Keratinocyte (primary cell): ENCODE results near the gene SLC9A7. TPM values are rescaled to one million over a fixed set of nuclear protein-coding genes. Genes with fewer than 3 reads are reported as not detected.

Experiments
- DNase-seq: peaks from one replicate; pipeline ENCODE4 v3.0.0-alpha.2; 2011; ENCODE audit warnings: low read depth, missing footprints, low spot score
- FAIRE-seq: peaks from 2 replicates; lab custom pipeline; 2011; peaks lifted over from hg19 to GRCh38; lab: Jason Lieb, UNC
- H2AFZ ChIP-seq: 2 replicates; pipeline ENCODE4 v1.6.0; 2012; ENCODE audit warnings: low read length, control low read depth, inconsistent platforms; ENCODE audit not compliant: control insufficient read depth
- H3K27ac ChIP-seq: 2 replicates; pipeline ENCODE4 v1.5.1; 2011; ENCODE audit warnings: low read length; ENCODE audit not compliant: control insufficient read depth, insufficient read depth
- H3K27me3 ChIP-seq: 3 replicates; pipeline ENCODE4 v1.6.0; 2011; ENCODE audit warnings: low read length; ENCODE audit not compliant: control insufficient read depth, insufficient read depth; ENCODE audit errors: extremely low read depth
- H3K36me3 ChIP-seq, 2 experiments: 2 replicates in 1 of 2; 3 replicates in 1 of 2; pipeline ENCODE4 v1.5.1; 2011; ENCODE audit warnings: low read length in 2 of 2, mild to moderate bottlenecking in 1 of 2; ENCODE audit not compliant: control insufficient read depth in 2 of 2, insufficient read depth in 2 of 2; ENCODE audit errors: extremely low read depth in 1 of 2
- H3K4me1 ChIP-seq: 3 replicates; pipeline ENCODE4 v1.5.1; 2011; ENCODE audit warnings: low read length; ENCODE audit not compliant: control insufficient read depth, insufficient read depth; ENCODE audit errors: extremely low read depth
- H3K4me2 ChIP-seq: 3 replicates; pipeline ENCODE4 v1.6.0; 2011; ENCODE audit warnings: low read depth, low read length; ENCODE audit not compliant: control insufficient read depth, insufficient read depth; ENCODE audit errors: extremely low read depth
- H3K4me3 ChIP-seq, 3 experiments: fragments of 200-600 bp in 1 of 3; sonication (generic) in 1 of 3; 2 replicates in 2 of 3; 3 replicates in 1 of 3; pipeline ENCODE4 v1.5.1; 2011 to 2016; ENCODE audit warnings: low read length in 3 of 3, mild to moderate bottlenecking in 3 of 3, control low read depth in 2 of 3, inconsistent platforms in 1 of 3, low read depth in 1 of 3, mixed read lengths in 1 of 3, mixed run types in 1 of 3, moderate library complexity in 1 of 3; ENCODE audit not compliant: control insufficient read depth in 2 of 3, insufficient read depth in 2 of 3; ENCODE audit errors: extremely low read depth in 1 of 3
- H3K79me2 ChIP-seq: 2 replicates; pipeline ENCODE4 v1.6.0; 2012; ENCODE audit warnings: low read length; ENCODE audit not compliant: control insufficient read depth, insufficient read depth
- H3K9ac ChIP-seq: 3 replicates; pipeline ENCODE4 v1.6.0; 2011; ENCODE audit warnings: low read length; ENCODE audit not compliant: control insufficient read depth, insufficient read depth; ENCODE audit errors: extremely low read depth
- H3K9me1 ChIP-seq: 3 replicates; pipeline ENCODE4 v1.6.0; 2011; ENCODE audit warnings: low read length; ENCODE audit not compliant: control insufficient read depth, insufficient read depth; ENCODE audit errors: extremely low read depth
- H3K9me3 ChIP-seq: 2 replicates; pipeline ENCODE4 v1.5.1; 2012; ENCODE audit warnings: low read depth, low read length; ENCODE audit not compliant: control insufficient read depth
- H4K20me1 ChIP-seq: 3 replicates; pipeline ENCODE4 v1.6.0; 2011; ENCODE audit warnings: low read length; ENCODE audit not compliant: control insufficient read depth, insufficient read depth; ENCODE audit errors: extremely low read depth
- CTCF ChIP-seq, 3 experiments: IDR thresholded peaks in 1 of 3; conservative IDR thresholded peaks in 1 of 3; optimal IDR thresholded peaks in 1 of 3; 2 replicates in 2 of 3; 3 replicates in 1 of 3; pipeline versions ENCODE3 to v1.5.1; 2011; ENCODE audit warnings: low read length in 3 of 3, mild to moderate bottlenecking in 3 of 3, moderate library complexity in 2 of 3, control low read depth in 1 of 3, inconsistent platforms in 1 of 3; ENCODE audit not compliant: insufficient read depth in 2 of 3; ENCODE audit errors: extremely low read depth in 1 of 3
- EZH2 ChIP-seq: IDR thresholded peaks from one replicate; pipeline ENCODE4 v1.6.1; 2012; ENCODE audit warnings: inconsistent platforms, mild to moderate bottlenecking, low read length, moderate library complexity
- dilution Hi-C: fragments of 300-500 bp; cut with MboI; formaldehyde crosslinking; loops from one replicate; pipeline ENCODE4 v1.7.0; 2020; ENCODE audit warnings: low sequenced_read_pairs; ENCODE audit not compliant: extremely low pct_ligation_motif_present
- polyA plus RNA-seq, 5 experiments: library from polyadenylated mRNA; depleted of rRNA in 3 of 5; stranded (reverse) in 3 of 5; stranded (forward) in 1 of 5; unstranded in 1 of 5; fragments of >200 nt; gene quantifications; 1 replicate in 1 of 5; 2 replicates in 3 of 5; 3 replicates in 1 of 5; pipeline versions ENCODE4 v1.2.1 to v1.2.3, GENCODE V29; 2011 to 2012; ENCODE audit warnings: missing spikeins in 2 of 5, low read depth in 1 of 5, low replicate concordance in 1 of 5

Gene SLC9A7
- polyA plus RNA-seq, 1 donor (not counting 4 experiments of a cell fraction or from before 2014, with no cell fraction given) = 8.1 TPM

GRCh38 chrX:46579250-46579649 is 179.7 kb downstream of the SLC9A7 start:
- dilution Hi-C loops = no loop called here
- no peaks in the 10 kb centered on the region for H3K27me3 ChIP-seq
- no peaks in the 10 kb centered on the region for H3K36me3 ChIP-seq
- TF ChIP-seq CTCF (optimal IDR thresholded peaks at IDR 0.05 in 1 of 3, IDR thresholded peaks at IDR 0.05 in 1 of 3, conservative IDR thresholded peaks at IDR 0.05 in 1 of 3; ENCODE audit: extremely low read depth in 1 of 3, insufficient read depth in 2 of 3, low read length in 3 of 3) (no peak), EZH2 (no peak)
- H3K9me3 ChIP-seq = no peaks in the 10 kb centered on the region
- H3K9me1 ChIP-seq = no peaks in the 10 kb centered on the region
- H2AFZ ChIP-seq = no peak overlapping the region
- no peak overlapping the region for H3K27ac ChIP-seq
- no peaks in the 10 kb centered on the region for H4K20me1 ChIP-seq
- H3K4me1 ChIP-seq = peaks cover 25% of the 10 kb centered on the region
- no peaks in the 10 kb centered on the region for H3K79me2 ChIP-seq
- DNase-seq (no peak), FAIRE-seq (no peak)
- H3K9ac ChIP-seq = no peak overlapping the region
- H3K4me2 ChIP-seq = no peak overlapping the region
- H3K4me3 ChIP-seq = no peak overlapping the region

GRCh38 chrX:46577221-46578005 is 181.5 kb downstream of the SLC9A7 start:
- no peaks in the 10 kb centered on the region for H3K9me3 ChIP-seq
- no peak overlapping the region for H2AFZ ChIP-seq
- no peak overlapping the region for H3K4me2 ChIP-seq
- no peak for DNase-seq
- no peaks in the 10 kb centered on the region for H3K27me3 ChIP-seq
- H3K27ac ChIP-seq = no peak overlapping the region
- H3K9ac ChIP-seq = no peak overlapping the region
- no peaks in the 10 kb centered on the region for H3K79me2 ChIP-seq
- peaks cover 13% of the 10 kb centered on the region for H3K4me1 ChIP-seq
- dilution Hi-C loops = no loop called here
- H4K20me1 ChIP-seq = no peaks in the 10 kb centered on the region
- TF ChIP-seq CTCF (optimal IDR thresholded peaks at IDR 0.05 in 1 of 3, IDR thresholded peaks at IDR 0.05 in 1 of 3, conservative IDR thresholded peaks at IDR 0.05 in 1 of 3; ENCODE audit: extremely low read depth in 1 of 3, insufficient read depth in 2 of 3, low read length in 3 of 3) = no peak
- no peak for TF ChIP-seq EZH2
- H3K4me3 ChIP-seq = no peak overlapping the region
- H3K36me3 ChIP-seq = no peaks in the 10 kb centered on the region
- no peak for FAIRE-seq
- no peaks in the 10 kb centered on the region for H3K9me1 ChIP-seq
